GM15510 (cell line): ENCODE data around the gene KDR.

Experiments
- POLR2A ChIP-seq: IDR thresholded peaks from 3 replicates; pipeline ENCODE4 v1.6.1; 2011; ENCODE audit warnings: borderline replicate concordance; ENCODE audit not compliant: insufficient read length; ENCODE audit errors: extremely low read depth

Gene KDR

GRCh38 chr4:55125087-55125721, at the start of gene KDR:
Gene KDR (minus strand): TSS chr4:55125595. CDS start chr4:55125293, 302 bp downstream.
- no peak for TF ChIP-seq POLR2A

GRCh38 chr4:55173580-55173979, 48.2 kb upstream of the KDR start:
- TF ChIP-seq POLR2A: no peak

- TF ChIP-seq POLR2A: no peak
These were observed 47.4 kb upstream of the KDR start for GRCh38 chr4:55172694-55173287.

GRCh38 chr4:55170462-55170861, 45.1 kb upstream of the KDR start:
- no peak for TF ChIP-seq POLR2A

GRCh38 chr4:55169352-55169961, 44.1 kb upstream of the KDR start:
- no peak for TF ChIP-seq POLR2A

GRCh38 chr4:55162396-55162795, 37.0 kb upstream of the KDR start:
- no peak for TF ChIP-seq POLR2A

- TF ChIP-seq POLR2A: no peak
These were observed 36.3 kb upstream of the KDR start for GRCh38 chr4:55161739-55162138.

- no peak for TF ChIP-seq POLR2A
These were observed 34.5 kb upstream of the KDR start for GRCh38 chr4:55159851-55160250.

GRCh38 chr4:55158957-55159356, 33.6 kb upstream of the KDR start:
- TF ChIP-seq POLR2A: no peak

- TF ChIP-seq POLR2A: no peak
These were observed 32.3 kb upstream of the KDR start for GRCh38 chr4:55157559-55158277.

GRCh38 chr4:55154933-55155332, 29.5 kb upstream of the KDR start:
- no peak for TF ChIP-seq POLR2A

- TF ChIP-seq POLR2A: no peak
These were observed 29.0 kb upstream of the KDR start for GRCh38 chr4:55154290-55154880.

- TF ChIP-seq POLR2A: no peak
These were observed 18.5 kb upstream of the KDR start for GRCh38 chr4:55143858-55144257.

- TF ChIP-seq POLR2A: no peak
These were observed 13.0 kb upstream of the KDR start for GRCh38 chr4:55138367-55138766.

- no peak for TF ChIP-seq POLR2A
These were observed 11.2 kb upstream of the KDR start for GRCh38 chr4:55136634-55137033.
